Ammon's horn (tissue), 1 donor: ENCODE results near the gene NGEF.
"Not testable (repeated sequence)": the region's sequence is repeated elsewhere in the genome, so short reads cannot be mapped to it uniquely, and the experiment has no call there.

Source experiments
- DNase-seq: peaks from one replicate; pipeline ENCODE4 v3.0.0-alpha.2; 2016; ENCODE audit warnings: low spot score

The NGEF gene, protein sequence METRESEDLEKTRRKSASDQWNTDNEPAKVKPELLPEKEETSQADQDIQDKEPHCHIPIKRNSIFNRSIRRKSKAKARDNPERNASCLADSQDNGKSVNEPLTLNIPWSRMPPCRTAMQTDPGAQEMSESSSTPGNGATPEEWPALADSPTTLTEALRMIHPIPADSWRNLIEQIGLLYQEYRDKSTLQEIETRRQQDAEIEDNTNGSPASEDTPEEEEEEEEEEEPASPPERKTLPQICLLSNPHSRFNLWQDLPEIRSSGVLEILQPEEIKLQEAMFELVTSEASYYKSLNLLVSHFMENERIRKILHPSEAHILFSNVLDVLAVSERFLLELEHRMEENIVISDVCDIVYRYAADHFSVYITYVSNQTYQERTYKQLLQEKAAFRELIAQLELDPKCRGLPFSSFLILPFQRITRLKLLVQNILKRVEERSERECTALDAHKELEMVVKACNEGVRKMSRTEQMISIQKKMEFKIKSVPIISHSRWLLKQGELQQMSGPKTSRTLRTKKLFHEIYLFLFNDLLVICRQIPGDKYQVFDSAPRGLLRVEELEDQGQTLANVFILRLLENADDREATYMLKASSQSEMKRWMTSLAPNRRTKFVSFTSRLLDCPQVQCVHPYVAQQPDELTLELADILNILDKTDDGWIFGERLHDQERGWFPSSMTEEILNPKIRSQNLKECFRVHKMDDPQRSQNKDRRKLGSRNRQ

DNA sequence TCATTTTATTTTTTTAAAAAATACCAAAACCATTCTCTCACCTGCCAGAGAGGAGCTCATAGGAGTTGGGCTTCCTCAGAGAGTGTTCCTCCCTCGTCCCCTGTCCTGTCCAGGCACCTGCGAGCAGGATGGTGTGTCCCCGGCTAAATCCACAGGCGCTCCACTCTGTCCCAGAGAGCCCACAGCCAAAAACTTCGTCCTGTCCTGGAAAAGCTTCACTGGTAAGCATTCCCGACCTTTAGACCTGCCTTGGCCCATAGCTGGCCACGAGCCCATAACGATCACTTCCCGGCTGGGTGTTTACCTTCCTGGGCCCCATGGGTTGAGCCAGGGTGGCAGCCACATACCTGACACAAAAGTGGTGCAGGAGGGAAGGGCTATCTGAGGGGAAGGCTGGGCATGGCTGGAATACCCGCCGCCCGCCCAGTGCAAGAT is at the start of gene NGEF:
Gene NGEF, minus strand, starts transcription at position 230 of the 435 bp plus-strand sequence. CDS start 38,366 bp downstream, outside the sequence.
- no peak for DNase-seq

DNA sequence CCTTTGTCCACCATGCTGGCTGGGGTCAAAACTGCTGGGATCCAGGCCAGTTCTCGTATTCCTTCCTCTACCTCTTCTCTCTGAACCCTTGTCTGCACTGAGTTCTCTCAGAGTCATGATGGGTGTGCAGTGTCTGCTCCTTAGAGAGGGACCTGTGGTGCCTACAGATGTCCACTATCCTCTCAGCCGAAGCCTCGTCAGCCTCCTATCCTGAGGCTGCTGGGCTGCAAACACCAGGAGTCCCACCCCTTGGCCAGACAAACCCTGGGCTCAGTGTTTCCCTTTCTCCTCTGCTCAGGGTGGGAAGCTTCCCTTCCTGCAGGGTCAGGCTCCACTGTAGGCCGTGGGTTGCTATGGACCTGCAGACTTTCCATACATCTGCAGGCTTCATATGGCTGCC is 49.4 kb upstream of the NGEF start:
- DNase-seq, result no peak

DNA sequence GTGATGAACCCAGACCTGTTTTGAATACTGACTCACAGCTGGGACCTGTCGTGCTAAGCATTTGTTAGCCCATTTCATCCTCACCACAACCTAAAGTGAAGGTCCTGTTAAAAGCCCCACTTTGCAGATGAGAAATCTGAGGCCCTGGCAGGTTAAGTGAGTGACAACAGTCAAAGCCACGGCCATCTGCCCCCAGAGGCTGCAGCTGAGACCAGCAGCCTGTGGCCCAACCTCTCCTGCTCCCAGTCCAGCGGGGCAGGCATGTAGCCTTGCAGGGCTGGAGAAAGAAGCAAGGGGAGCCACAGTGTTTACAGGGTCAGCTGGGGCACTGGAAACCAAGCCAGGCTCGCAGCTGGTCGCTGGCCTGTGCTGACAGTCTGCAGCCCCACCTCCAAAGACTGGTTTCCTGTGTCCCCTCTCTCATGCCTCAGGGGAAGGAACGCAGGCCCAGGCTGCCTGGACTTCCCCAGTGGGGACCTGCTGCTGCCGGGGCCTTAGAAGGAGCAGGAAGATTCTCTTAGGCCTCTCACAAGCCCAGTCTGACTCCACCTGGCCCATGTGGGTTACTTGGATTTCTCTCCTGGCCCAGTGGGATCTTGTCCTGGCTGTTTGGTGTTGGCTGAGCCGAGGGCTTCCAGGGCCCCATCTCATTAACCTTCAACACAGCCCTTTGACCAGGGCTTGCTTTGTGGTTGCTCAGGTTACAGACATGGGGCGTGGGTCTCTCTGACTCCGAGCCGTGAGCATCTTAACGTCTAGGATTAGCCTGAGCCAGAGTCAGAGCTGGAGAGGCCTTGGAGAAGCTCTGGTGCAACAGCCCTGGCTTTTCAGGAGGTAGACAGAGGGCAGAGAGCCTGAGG is 48.8 kb upstream of the NGEF start:
- DNase-seq, result peak; percentile 71

DNA sequence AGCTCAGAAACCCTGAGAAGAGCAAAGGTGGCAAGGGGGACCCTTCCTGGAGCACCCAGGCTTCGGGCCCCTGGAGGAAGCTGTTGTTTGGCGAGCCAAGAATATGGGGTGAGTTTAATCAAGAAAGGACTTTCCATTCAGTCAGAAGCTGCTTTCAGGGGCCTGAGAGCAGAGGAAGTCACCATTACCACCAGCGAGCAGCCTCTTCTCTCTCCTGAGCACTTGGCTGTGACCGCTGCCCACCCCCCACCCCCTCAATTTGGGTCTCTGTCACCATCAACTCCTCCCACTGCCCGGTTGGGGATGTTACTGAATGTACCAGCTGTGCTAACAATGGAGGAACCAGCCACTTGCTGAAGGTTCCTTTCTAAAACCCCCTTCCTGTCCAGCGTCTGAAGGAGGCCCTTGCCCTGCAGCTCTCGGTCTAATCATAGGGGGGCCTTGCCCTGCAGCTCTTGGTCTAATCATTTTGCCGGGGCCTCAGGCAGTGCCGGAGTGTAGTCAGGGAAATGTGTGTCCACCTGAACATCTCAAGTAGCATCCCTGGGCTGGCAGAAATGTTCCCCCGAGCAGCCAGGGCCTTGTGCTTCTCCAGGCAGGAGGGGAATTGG is 48.0 kb upstream of the NGEF start:
- peak; percentile 35 for DNase-seq

DNA sequence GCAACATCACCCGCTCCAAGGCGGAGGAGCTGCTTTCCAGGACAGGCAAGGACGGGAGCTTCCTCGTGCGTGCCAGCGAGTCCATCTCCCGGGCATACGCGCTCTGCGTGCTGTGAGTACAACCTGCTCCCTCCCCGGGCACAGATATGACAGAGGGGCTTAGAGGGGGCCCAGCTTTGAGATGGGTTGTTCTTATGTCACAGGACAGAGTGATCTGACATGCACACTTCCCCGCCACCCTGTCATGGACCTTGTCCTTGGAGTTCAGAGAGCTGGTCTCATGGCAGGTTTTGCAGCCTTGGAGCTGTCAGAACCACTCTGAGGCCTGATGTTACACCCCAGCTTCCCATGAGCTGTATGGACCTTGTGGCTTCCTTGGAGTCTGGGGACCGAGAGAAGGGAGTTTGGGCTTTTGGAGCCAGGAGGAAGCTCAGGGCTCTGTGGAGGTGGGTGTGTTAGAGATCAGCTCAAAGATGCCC is 47.5 kb upstream of the NGEF start:
- no peak for DNase-seq

DNA sequence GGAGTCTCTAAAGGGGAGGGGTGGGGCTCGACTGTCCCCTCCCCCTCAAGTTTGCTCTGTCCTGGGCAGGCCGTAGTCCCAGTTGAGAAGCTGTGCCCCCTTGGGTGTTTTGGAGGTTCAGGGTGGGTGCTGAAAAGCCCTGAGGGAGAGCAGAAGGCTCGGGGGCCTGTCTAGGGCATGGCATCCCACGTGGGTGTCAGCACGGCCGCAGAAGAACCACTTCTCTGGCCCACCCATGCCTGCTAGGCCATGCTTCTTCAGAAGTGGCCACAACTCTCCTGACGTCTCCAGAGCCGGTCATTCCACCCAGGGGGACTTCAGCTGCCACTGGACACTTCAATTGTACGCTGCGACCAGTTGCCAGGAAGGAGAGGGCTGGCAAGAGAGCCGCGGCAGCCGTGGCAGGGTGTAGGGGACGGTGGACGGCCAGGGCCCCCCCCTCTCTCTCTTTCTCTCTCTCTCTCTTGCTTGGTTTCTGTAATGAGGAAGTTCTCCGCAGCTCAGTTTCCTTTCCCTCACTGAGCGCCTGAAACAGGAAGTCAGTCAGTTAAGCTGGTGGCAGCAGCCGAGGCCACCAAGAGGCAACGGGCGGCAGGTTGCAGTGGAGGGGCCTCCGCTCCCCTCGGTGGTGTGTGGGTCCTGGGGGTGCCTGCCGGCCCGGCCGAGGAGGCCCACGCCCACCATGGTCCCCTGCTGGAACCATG is 46.9 kb upstream of the NGEF start, which contains the start of gene INPP5D:
Gene INPP5D, plus strand, starts transcription at position 546 of the 704 bp plus-strand sequence. Its CDS starts 137 bp downstream, at position 683.
- DNase-seq, result peak; percentile 69

DNA sequence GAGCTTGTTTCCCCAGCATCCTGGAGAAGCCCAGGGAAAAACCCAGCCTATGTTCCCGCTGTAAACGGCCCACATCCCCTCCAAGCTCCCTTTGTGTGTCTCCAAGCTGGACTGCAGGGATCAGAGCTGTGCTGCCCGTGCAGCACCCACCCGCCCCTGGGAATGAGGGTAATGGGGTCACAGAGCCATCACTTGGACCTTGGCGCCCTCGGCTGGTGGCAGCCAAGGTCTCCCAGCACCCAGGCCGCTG is 46.4 kb upstream of the NGEF start:
- no peak for DNase-seq

DNA sequence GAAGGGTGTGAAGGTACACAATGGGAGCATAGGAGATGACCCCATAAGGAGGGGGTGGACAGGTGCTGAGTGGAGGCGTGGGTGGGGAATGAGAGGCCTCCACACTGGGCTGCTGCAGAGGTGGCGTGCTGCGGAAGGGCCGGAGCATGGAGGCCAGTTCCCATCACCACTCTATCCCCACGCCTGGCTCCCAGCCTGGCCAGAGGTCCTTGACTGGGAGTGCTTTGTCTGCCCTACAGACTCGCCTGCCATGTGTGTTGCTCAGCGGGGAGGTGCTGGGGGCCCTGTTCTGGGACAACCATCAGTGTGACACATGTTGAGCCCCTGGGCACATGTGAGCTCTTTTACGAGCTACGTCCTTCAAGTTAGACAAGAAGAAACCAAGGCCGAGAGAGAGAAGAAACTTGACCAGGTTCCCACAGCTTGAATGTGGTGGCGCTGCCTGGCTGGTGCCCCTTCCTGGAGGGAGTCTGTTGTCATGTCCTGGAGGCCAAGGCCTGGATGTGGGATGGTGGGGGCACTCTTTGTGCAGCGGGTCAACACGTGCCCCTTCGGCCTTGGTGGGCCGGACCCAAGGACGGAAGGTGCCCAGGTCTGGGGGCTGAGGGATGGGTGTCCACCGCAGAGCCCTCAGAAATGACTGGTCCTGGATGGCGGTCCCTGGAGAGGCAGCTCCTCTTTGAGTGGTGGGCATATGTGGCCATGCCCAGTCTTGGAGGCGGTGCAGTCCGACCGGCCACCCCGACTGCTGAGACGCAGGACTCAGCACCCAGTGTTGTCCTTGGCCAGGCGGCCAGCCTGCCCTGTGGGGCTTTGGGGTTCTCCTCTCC is 45.9 kb upstream of the NGEF start:
- DNase-seq, result no peak

DNA sequence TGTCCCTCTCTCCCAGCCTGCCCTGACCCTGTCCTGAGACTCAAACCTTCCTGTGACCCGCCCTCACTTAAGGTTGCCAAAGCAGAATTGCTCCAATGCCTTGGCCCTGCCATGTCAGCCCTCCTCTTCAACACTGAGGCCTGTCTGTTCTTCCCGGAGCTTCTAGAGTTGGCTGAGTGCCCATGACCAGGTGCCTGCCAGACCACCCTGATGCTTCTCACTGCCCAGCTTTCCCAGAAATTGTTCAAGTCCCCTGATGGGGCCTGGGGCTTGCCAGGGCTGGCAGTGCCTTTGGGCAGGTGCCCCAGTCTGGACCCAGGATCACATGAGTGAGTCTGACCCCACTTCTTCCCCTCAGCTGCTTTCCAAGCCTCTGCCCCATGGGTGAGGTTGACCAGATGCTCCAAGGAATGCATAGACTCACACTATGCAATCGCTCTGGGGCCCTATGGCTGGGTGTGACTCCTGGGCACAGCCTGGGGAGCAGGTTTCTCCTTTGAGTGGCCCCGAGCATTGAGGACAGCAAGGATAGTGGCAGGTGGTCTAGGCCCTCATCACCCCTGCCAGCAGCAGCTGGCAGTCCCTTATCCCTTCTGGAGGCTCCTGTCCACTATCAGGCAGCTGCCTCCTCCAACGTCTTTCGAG is 44.0 kb upstream of the NGEF start:
- DNase-seq, result no peak

DNA sequence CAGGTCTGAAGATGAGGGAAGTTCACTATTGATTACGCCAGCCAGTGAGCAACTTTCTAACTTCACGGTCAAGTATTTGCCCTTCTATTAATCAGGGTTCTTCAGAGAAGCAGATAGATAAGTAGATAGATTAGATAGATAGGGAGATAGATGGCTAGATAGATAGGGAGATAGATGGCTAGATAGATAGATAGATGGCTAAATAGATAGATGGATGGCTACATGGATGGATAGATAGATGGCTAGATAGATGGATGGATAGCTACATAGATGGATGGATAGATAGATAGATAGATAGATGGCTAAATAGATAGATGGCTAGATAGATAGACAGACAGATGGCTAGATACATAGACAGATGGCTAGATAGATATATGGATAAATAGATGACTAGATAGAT is 42.3 kb upstream of the NGEF start:
- DNase-seq, result no peak

DNA sequence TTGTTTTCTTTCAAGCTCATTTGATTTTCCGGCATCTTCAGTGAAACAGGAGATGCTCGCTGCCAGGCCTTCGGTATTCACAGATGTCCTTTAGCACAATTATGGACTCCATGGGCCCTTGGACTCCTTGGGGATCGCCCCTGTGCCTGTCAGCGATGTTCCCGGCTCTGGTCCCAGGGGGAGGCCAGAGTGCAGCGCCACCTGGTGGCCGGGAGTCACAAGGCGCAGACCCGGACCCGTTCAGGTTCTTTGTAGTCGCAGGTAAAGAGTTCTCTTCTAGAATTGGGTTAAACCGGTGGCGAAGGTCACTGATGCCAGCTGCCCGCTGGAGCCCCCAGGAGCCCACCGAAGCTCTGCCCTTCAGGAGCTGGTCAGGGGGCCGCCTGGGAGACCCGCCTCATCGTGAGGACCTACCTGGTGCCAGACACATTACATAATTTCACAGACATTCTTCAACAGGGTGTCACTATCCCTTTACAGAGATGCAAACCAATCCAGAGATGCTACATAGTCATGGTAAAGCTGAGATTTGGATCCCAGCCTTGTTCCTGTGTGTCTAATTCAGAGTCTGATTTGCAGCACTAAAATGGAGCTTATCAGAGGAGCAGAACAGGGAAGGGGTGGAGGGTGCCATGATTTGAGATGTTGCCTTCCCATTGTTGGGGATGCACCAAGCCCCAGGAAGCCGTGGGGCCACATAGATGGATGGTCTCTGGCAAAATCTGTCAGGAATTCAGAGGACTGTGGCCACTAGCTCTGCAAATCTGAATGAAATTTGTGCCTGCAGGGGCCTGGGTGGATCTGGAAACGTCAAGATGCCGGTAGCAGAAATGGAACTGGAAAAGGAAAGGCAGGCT is 41.1 kb upstream of the NGEF start:
- peak; percentile 67 for DNase-seq

DNA sequence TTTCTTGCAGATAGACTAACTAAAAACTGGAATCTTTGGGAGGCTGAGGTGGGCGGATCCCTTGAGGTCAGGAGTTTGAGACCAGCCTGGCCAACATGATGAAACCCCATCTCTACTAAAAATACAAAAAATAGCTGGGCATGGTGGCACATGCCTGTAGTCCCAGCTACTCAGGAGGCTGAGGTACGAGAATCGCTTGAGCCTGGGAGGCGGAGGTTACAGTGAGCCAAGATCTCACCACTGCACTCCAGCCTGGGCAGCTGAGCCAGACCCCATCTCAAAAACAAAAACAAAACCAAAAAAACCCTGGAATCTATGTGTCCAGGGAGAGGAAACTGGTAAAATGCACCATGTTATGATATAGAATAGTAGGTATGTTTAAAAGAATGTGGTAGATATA is 39.5 kb upstream of the NGEF start:
- DNase-seq, result not testable (repeated sequence)

DNA sequence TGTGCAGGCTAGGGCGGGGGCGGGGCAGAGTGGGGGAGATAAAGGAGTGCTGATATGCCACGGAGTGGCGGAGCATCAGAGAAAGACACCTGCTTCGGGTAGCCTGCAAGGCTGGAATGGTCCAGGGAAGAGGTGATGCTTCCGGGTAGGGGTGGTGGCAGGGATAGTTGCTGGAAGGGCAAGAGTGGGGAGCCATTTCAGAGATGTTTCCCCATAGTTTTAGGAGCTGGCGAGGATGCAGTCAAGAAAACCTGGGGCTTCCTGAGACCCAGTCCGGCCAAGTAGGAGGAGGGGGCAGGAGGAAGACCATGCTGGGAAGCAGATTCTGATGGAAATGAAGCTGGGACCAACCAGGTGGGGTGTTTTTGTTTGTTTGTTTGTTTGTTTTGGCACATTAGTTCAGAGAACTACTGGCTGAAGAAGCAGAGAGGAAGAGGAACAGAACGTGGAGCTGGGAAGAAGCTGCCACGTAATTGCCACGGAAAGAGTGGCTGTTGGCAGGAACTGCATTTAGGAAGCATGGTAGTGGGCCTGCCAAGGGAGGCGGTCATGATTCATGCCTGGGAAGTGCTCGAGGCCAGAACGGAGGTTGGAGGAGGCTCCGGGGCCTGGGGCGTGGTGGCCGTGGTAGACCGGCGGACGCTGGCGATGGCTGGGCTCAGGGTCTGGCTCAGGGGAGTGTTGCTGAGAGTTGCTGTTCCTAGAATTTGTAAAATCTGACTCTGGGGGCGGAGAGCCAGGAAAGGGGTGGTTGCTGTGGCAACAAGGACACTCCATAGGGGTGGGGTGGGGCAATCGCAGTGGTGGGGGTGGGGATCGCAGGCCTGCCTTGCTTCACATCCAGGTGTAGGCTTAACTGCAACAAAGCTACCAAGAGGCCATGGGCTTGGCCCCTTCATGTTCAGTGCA is 38.4 kb upstream of the NGEF start:
- DNase-seq, result no peak

DNA sequence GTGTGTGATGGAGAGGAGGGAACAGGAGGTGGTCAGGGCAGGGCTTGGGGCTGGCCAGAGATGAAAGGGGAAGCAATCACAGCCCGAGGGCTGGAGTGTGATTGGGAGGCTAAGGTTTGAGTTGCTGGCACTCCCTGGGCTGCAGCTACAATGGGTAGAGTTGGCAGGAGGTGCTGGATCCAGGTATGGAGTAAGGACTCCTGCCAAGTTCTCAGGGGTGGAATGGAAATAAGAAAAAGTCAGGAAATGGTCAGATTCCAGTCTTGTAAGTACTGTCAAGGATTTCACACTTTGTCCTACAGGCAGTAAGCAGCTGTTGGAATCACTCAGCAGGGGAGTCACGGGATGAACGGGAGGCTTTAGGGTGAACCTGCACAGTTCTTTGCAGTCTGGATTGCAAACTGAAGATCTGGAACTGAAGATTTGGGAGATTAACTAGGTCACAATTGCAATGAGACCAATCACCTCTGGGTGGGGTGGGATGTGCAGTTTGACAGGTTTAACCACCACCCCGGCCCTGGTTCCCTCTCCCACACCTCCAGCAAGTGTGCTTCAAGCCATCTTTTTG is 36.2 kb upstream of the NGEF start:
- DNase-seq, result no peak

DNA sequence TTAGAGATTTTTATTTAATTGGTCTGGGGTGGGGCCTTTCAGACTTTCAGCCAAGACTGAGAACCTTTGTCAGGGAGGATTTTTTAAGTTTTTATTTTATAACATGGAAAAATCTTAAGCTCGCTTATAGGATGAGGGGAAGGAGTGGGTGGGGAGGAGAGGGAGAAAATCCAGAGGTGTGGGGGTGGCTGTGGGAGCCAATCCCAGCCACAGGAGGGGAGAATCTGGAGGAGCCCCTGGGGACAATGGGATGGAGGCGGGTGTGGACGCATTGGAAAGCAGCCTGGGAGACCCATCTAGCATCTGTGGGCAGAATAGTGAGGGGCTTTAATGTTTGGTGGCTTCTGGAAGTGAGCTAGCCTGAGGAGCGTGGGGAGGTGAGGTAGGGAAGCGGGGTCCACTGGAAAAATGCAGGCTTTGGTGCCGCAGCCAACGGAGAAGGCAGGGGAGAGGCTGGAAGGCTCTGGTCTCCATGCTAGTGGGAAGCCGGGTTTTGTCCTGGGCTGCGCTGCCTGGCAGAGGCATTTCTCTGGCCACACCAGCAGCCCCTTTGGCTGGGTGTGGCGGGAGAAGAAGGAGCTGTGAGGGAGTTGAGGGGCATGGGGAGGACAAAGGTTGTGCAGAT is 35.6 kb upstream of the NGEF start:
- DNase-seq, result no peak

DNA sequence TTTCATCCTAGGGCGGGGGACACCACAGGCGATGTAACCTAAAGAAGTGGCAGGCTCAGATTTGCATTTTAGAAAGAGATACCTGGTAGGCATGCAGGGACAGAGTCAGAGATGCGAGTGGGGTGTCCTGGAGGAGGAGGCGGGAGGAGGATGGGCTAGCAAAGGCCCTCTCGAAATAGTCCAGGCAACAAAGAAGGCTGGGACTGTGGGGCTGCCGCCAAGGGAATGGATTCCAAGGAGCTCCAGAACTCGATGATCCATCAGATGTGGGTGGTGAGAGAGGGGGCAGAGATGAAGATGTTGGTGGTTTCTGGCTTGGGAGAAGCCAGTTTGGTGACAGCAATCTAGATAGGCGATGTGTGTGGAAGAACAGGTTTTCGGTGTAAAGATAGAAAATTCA is 34.6 kb upstream of the NGEF start:
- no peak for DNase-seq

DNA sequence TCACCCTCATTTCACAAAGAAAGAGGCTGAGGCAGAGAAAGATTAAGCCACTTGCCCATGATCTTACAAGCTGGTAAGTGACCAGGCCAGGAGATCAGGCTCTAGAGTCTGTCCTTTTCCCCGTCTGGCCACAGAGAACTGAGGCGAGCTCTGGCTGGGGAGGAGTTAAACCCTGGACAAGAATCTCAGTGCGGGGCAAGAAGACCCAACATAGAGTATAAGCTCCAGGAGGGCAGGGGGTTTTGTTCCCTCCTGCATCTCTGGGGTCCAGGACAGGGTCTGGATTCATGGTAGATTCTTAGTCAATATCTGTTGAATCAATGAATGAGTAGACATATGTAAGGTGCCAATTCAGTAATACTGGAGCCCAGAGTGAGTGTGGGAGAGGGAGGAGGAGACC is 34.1 kb upstream of the NGEF start:
- no peak for DNase-seq
